ENCODE data around the gene TMEM95. TPM values are rescaled to one million over a fixed set of nuclear protein-coding genes. Genes with fewer than 3 reads are reported as not detected.

Gene TMEM95
- total RNA-seq, 4 donors from 2014 or later = not detected

DNA sequence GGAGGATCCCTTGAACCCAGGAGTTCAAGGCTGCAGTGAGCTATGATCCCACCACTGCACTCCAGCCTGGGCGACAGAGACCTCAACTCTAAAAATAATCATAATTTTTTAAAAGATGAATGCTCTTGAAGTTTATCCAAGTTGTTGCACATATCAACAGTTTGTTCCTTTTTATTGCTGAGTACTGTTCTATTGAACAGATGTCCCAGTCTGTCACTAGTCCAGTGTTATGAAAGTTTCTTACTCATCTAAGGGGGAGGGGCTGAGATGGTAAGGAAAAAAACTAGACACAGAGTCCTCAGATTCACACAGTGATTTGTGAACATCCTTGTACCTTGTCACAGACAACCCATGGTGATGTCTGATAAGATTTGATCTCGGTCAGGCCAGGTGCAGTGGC is 14.8 kb upstream of the TMEM95 start:
- ATAC-seq (ENCODE audit: low FRiP score) (no peak), DNase-seq (ENCODE audit: low spot score) (no peak)
- TF ChIP-seq, protein P1, sequence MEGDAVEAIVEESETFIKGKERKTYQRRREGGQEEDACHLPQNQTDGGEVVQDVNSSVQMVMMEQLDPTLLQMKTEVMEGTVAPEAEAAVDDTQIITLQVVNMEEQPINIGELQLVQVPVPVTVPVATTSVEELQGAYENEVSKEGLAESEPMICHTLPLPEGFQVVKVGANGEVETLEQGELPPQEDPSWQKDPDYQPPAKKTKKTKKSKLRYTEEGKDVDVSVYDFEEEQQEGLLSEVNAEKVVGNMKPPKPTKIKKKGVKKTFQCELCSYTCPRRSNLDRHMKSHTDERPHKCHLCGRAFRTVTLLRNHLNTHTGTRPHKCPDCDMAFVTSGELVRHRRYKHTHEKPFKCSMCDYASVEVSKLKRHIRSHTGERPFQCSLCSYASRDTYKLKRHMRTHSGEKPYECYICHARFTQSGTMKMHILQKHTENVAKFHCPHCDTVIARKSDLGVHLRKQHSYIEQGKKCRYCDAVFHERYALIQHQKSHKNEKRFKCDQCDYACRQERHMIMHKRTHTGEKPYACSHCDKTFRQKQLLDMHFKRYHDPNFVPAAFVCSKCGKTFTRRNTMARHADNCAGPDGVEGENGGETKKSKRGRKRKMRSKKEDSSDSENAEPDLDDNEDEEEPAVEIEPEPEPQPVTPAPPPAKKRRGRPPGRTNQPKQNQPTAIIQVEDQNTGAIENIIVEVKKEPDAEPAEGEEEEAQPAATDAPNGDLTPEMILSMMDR (IDR thresholded peaks at IDR 0.05) = no peak

DNA sequence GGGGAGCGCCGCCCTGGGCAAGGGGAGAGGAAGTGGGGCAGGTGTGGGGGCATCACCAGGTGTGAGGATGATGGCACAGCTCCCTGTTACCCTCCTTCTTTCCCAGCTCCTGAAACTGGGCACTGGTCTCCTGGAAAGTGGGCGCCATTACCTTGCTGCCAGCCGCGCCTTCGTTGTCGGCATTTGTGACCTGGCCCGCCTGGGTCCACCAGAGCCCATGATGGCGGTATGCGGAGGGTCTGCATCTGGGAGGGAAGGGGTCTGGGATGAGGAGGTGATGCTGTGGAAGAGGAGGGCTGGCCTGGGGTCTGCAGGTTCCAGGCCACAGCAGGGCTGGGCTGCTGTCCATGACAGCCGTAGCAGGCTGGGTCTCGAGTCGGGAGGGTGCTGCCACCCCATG is 13.1 kb upstream of the TMEM95 start:
- TF ChIP-seq, protein P1 (IDR thresholded peaks at IDR 0.05) = no peak
- DNase-seq (ENCODE audit: low spot score) (no peak), ATAC-seq (ENCODE audit: low FRiP score) (no peak)

DNA sequence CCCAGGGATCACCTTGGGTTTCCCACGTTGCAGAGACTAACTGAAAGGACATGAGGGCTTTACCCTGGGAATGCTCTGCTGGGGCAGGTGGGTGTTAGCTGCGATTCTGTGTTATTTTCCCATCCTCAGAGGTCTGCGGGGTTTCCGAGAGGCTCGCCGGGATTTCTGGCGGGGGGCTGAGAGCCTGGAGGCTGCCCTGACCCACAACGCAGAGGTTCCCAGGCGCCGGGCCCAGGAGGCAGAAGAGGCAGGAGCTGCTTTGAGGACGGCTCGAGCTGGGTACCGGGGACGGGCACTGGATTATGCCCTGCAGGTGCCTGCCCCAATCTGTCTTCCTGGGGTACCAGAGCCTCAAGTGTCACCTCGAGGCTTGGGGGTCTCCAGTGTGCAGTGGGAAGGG is 11.7 kb upstream of the TMEM95 start:
- TF ChIP-seq, protein P1 (IDR thresholded peaks at IDR 0.05) = no peak
- DNase-seq (ENCODE audit: low spot score) (no peak), ATAC-seq (ENCODE audit: low FRiP score) (no peak)

DNA sequence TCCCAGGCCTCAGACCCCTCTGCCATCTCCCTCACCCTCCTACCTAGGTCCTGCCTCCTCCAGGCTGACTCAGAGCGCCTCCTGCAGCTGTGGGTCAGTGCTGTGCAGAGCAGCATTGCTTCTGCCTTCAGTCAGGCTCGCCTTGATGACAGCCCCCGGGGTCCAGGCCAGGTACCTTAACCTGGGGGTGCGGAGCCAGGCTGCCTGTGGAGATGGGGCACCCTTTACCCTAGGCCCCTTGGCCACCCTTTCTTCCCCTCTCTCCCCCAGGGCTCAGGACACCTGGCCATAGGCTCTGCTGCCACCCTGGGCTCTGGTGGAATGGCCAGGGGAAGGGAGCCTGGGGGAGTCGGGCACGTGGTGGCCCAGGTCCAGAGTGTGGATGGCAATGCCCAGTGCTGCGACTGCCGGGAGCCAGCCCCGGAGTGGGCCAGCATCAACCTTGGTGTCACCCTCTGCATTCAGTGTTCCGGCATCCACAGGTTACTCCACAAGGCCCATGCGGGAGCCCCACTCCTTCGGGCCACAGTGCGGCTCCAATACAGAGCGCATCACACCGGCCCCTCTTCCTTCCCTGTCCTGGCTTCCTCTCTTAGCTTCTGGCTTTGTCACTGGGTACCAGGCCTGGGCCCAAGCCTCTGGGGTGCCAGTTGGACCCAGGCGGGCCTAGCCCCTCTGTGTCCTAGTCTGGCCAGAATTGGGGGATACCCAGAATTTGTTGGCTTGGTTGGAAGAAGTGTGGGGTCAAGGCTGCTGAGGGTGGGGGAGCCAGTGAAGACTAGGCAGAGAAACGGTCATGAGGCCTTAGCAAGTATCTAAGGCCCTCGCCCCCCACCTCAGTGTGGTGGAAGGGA is 8.0 kb upstream of the TMEM95 start:
- no peak for DNase-seq (ENCODE audit: low spot score)
- no peak for ATAC-seq (ENCODE audit: low FRiP score)
- TF ChIP-seq, protein P1 (IDR thresholded peaks at IDR 0.05) = no peak

DNA sequence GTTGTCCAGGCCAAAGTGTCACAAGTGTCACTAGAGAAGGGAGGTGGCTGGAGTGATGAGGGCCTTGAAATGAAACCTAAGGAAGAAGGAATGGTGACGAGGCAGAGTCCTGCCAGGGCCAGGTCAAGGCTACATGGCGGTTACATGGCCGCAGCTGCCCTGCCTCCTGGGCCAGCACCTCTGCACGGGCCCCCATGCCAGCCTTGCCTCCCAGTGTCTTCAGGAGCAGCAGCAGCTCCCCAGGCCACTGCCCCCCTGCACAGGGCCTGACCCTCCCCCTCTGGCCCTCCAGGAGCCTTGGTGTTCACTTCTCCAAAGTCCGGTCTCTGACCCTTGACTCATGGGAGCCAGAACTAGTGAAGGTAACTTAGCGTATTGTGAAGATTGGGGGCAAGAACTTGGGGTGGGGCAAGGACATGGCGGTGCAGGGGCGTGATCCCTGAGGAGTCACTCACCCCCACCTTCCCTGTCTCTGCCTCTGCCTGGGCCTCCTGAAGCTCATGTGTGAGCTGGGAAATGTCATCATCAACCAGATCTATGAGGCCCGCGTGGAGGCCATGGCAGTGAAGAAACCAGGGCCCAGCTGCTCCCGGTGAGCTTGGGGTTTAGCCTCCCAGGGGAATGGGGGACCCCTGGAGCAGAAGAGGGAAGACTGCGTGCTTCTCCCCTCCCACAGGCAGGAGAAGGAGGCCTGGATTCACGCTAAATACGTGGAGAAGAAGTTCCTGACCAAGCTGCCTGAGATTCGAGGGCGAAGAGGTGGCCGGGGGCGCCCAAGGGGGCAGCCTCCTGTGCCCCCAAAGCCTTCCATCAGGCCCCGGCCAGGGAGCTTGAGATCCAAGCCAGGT is 7.1 kb upstream of the TMEM95 start:
- TF ChIP-seq, protein P1 (IDR thresholded peaks at IDR 0.05) = no peak
- DNase-seq (ENCODE audit: low spot score) (no peak), ATAC-seq (ENCODE audit: low FRiP score) (no peak)

DNA sequence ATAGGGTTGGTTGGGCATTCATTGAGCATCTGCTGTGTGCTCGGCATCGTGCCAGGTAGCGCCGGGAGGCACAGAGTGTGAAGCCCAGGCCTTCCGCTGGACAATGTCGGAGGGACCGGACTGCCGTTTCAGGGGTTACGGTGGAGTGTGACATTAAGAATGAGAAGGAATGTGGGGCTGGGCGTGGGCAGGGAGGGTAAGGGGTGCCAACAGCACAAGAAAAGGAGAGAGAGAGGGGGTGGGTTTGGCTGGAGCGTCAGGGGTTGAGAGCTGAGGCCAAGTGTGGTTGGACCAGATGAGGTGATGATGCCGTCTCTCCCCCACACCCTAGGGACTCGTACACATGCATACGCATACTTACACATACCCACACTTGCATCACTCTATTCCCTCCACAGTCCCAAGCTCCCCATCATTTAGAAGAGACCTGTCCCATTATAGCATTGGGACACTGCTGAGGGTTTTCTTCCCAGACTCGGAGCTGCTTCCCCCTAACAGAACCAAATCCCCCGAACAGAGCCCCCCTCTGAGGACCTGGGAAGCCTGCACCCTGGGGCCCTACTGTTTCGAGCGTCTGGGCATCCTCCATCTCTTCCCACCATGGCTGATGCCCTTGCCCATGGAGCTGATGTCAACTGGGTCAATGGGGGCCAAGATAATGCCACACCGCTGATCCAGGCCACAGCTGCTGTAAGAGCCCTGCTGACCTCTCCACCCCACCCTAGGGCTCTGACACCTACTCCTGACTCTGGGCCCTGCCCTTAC is 6.3 kb upstream of the TMEM95 start:
- no peak for ATAC-seq (ENCODE audit: low FRiP score)
- no peak for DNase-seq (ENCODE audit: low spot score)
- TF ChIP-seq, protein P1 (IDR thresholded peaks at IDR 0.05) = no peak
